SK-N-MC (cell line): ENCODE results near the gene PKIB.

Experiments
- EZH2 ChIP-seq: fragments of 200-600 bp; sonication (generic); IDR thresholded peaks from one replicate; pipeline ENCODE4 v1.6.1; 2017; ENCODE audit warnings: antibody characterized with exemption
- FOXP2 ChIP-seq: optimal IDR thresholded peaks from 2 replicates; pipeline ENCODE3; 2011; ENCODE audit warnings: mild to moderate bottlenecking, moderate library complexity; ENCODE audit not compliant: insufficient read depth; ENCODE audit errors: extremely low read length, control extremely low read depth
- POLR2AphosphoS5 ChIP-seq: IDR thresholded peaks from 2 replicates; pipeline ENCODE4 v1.6.1; 2012; ENCODE audit warnings: mild to moderate bottlenecking, low read depth, low read length, borderline replicate concordance

DNA sequence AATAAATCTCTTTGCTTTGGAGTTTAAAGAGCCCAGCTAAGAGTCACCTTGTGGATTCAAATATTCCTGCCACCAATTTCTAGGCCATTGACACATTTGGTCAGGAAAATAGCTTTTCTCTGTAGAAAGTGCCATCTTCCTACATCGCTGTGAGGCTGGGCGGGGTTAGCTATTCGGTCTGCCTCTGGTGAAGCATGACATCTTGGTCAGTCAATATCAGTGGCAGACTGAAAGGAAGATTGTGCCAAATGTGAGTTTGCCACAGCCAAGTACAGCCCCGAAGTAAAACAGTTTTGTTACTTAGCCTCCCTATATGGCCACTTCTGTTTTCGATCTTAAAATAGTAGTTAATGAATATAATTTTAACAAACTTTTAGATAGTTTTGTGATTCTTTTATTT is 103.9 kb downstream of the PKIB start:
- TF ChIP-seq EZH2, result no peak
- no peak for TF ChIP-seq POLR2AphosphoS5
- no peak for TF ChIP-seq FOXP2
